ENCODE data around the gene XKR7. TPM values are rescaled to one million over a fixed set of nuclear protein-coding genes. Genes with fewer than 3 reads are reported as not detected.

The XKR7 gene
- total RNA-seq, 4 donors from 2014 or later: under 0.01 TPM; not detected in 3

DNA sequence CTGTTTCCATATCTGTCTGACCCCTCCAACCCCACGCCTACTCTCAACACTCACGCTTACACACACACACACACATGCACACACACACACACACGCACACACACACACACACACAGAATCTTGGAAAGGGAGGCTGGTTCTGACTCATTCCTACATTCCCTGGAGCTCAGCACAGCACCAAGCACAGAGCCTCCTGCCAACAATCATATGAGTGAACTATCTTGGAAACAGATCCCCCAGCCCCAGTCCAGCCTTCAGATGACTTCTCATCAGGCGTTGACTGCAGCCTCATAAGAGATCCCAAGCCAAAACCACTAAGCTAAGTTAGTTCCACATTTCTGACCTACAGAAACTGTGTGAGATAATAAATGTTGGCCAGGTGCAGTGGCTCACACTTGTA lies 70.0 kb downstream of the XKR7 start:
- in situ Hi-C loops (cut with MboI; ENCODE audit: low pct_ligation_motif_present in 1 of 4, low pct_unique_long_range_greater_than_20kb in 1 of 4, low sequenced_read_pairs in 3 of 4) (no loop called here), intact Hi-C loops (cut with DNase I; ENCODE audit: low total_unique reads) (loop anchor here (10.0 kb wide), 1 partner anchor 213 kb away; no protein-coding TSS in a partner anchor)
- Histone ChIP-seq H3K27ac (no peak overlapping the region), H3K4me3 (no peak overlapping the region), H3K27me3 (peaks cover 50% of the 10 kb centered on the region), H3K36me3 (no peaks in the 10 kb centered on the region), H3K4me1 (no peaks in the 10 kb centered on the region), H3K9me3 (no peaks in the 10 kb centered on the region)
- no peak for TF ChIP-seq EP300 (IDR thresholded peaks at IDR 0.05; ENCODE audit: low read depth)
- no peak for TF ChIP-seq POLR2AphosphoS5 (IDR thresholded peaks at IDR 0.05)
- TF ChIP-seq, protein P1, sequence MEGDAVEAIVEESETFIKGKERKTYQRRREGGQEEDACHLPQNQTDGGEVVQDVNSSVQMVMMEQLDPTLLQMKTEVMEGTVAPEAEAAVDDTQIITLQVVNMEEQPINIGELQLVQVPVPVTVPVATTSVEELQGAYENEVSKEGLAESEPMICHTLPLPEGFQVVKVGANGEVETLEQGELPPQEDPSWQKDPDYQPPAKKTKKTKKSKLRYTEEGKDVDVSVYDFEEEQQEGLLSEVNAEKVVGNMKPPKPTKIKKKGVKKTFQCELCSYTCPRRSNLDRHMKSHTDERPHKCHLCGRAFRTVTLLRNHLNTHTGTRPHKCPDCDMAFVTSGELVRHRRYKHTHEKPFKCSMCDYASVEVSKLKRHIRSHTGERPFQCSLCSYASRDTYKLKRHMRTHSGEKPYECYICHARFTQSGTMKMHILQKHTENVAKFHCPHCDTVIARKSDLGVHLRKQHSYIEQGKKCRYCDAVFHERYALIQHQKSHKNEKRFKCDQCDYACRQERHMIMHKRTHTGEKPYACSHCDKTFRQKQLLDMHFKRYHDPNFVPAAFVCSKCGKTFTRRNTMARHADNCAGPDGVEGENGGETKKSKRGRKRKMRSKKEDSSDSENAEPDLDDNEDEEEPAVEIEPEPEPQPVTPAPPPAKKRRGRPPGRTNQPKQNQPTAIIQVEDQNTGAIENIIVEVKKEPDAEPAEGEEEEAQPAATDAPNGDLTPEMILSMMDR (IDR thresholded peaks at IDR 0.05): no peak
- no peak for TF ChIP-seq POLR2A (IDR thresholded peaks at IDR 0.05)
- no peak for DNase-seq
- 25 to 76% methylated on average over 1 to 4 of the region's 4 CpGs for WGBS, 2 donors (ENCODE audit: low coverage in 1 of 2)

DNA sequence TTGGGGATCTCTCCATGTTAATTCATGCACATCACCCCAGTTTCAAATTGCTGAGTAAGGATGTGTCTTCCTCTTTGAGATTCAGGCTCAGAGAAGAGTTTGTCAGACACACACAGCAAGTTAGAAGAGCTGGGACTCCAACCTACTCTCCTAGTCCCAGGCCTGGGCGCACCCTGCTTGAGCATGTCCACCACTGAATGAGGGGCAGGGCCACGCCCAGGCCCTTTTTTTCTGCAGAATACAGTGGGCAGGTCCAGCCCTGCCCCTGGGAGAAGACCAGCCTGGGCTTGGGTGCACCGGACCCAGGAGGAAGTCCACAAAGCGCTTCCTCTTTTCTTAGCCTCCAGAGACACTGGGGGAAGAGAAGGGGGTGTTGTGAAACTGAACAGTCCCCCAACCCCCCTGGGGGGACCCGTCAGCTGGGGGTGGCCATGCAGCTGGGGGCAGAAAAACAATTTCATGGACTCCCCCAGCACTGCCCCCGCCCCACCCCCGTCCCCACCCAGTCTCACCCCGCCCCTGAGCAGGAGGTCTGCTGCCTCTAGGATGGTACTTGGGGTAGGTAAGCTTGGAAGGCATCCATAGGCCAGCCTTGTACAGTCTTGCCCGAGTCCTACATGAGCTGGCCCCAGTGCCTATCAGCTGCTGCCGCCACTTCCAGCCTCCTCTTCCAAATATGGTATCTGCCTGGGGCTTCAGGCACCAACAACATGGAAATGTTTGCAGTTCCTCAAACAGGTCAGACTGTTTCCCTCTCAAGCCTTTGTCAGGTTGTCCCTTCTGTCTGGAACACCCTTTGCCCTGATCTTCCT lies 72.4 kb downstream of the XKR7 start:
- H3K4me3 ChIP-seq: no peak overlapping the region
- in situ Hi-C loops (cut with MboI; ENCODE audit: low pct_ligation_motif_present in 1 of 4, low pct_unique_long_range_greater_than_20kb in 1 of 4, low sequenced_read_pairs in 3 of 4) (no loop called here), intact Hi-C loops (cut with DNase I; ENCODE audit: low total_unique reads) (no loop called here)
- peaks cover 28% of the 10 kb centered on the region for H3K27me3 ChIP-seq
- H3K27ac ChIP-seq: no peak overlapping the region
- H3K9me3 ChIP-seq: no peaks in the 10 kb centered on the region
- H3K4me1 ChIP-seq: no peaks in the 10 kb centered on the region
- no peaks in the 10 kb centered on the region for H3K36me3 ChIP-seq
- peak; percentile 30 for DNase-seq
- 33% methylated on average over 10 of the region's 10 CpGs; no CpG with 5 or more reads in 1 of the 2 donors for WGBS, 2 donors (ENCODE audit: low coverage in 1 of 2)
- no peak for TF ChIP-seq POLR2AphosphoS5 (IDR thresholded peaks at IDR 0.05)
- TF ChIP-seq EP300 (IDR thresholded peaks at IDR 0.05; ENCODE audit: low read depth): no peak
- TF ChIP-seq POLR2A (IDR thresholded peaks at IDR 0.05): no peak
- TF ChIP-seq, protein P1 (IDR thresholded peaks at IDR 0.05): no peak

DNA sequence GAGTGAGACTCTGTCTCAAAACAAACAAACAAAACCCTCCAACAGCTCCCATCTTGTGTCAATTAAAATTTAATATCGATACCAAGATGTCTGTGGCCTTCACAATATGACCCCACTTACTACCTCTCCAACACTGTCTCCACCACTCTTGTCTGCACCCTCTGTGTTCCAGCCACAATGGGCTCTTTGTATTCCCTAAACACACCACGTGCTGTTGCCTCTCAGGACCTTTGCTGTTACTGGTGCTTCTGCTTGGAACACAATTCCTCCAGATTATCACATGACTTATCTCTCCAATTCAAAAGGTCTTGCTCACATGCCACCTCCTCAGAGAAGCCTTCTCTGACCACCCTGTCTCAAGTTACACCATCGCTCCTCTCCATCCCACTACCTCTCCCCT lies 78.0 kb downstream of the XKR7 start:
- Histone ChIP-seq H3K27ac (no peak overlapping the region), H3K4me3 (no peak overlapping the region), H3K4me1 (peaks cover 0 to 2% (median 0%) of the 10 kb centered on the region in 4 donors), H3K27me3 (peaks cover 29% of the 10 kb centered on the region), H3K9me3 (no peaks in the 10 kb centered on the region), H3K36me3 (no peaks in the 10 kb centered on the region)
- DNase-seq: no peak
- in situ Hi-C loops (cut with MboI; ENCODE audit: low pct_ligation_motif_present in 1 of 4, low pct_unique_long_range_greater_than_20kb in 1 of 4, low sequenced_read_pairs in 3 of 4) (no loop called here), intact Hi-C loops (cut with DNase I; ENCODE audit: low total_unique reads) (no loop called here)
- TF ChIP-seq POLR2A (IDR thresholded peaks at IDR 0.05) (no peak), EP300 (IDR thresholded peaks at IDR 0.05; ENCODE audit: low read depth) (no peak), POLR2AphosphoS5 (IDR thresholded peaks at IDR 0.05) (no peak)
- TF ChIP-seq, protein P1 (IDR thresholded peaks at IDR 0.05): no peak
- 49 to 77% methylated on average over 3 of the region's 3 CpGs for WGBS, 2 donors (ENCODE audit: low coverage in 1 of 2)

DNA sequence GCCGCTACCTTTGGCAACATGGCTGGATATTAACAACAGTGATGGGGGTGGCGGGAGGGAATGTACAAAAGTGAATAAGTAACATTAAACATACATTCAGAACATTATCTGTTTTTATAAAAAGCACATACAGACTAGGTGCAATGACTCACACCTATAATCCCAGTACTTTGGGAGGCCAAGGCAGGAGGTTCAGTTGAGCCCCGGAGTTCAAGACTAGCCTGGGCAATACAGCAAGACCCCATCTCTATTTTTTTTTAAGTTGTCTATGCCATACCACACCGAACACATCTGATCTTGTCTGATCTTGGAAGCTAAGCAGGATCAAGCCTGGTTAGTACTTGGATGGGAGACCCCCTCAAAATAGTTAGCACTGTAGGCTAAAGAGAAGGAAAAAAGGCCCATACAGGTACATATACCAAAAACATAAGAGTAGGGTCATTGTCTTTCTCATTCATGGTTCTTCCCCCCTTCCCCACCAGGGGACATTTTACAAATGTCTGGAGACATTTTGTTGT lies 82.4 kb downstream of the XKR7 start:
- Histone ChIP-seq H3K9me3 (no peaks in the 10 kb centered on the region), H3K27ac (no peak overlapping the region), H3K36me3 (no peaks in the 10 kb centered on the region), H3K4me1 (peaks cover 0 to 17% (median 9%) of the 10 kb centered on the region in 4 donors), H3K27me3 (peaks cover 62% of the 10 kb centered on the region), H3K4me3 (no peak overlapping the region)
- in situ Hi-C loops (cut with MboI; ENCODE audit: low pct_ligation_motif_present in 1 of 4, low pct_unique_long_range_greater_than_20kb in 1 of 4, low sequenced_read_pairs in 3 of 4) (no loop called here), intact Hi-C loops (cut with DNase I; ENCODE audit: low total_unique reads) (no loop called here)
- WGBS, 2 donors (ENCODE audit: low coverage in 1 of 2): 90 to 96% methylated on average over 3 to 4 of the region's 4 CpGs
- TF ChIP-seq POLR2A (IDR thresholded peaks at IDR 0.05): no peak
- no peak for TF ChIP-seq POLR2AphosphoS5 (IDR thresholded peaks at IDR 0.05)
- TF ChIP-seq EP300 (IDR thresholded peaks at IDR 0.05; ENCODE audit: low read depth): no peak
- TF ChIP-seq, protein P1 (IDR thresholded peaks at IDR 0.05): no peak
- DNase-seq: no peak

Data from transverse colon (tissue), 4 donors.